ENCODE results near the gene IFITM2.
"Not testable (repeated sequence)": the region's sequence is repeated elsewhere in the genome, so short reads cannot be mapped to it uniquely, and the experiment has no call there.

The IFITM2 gene

GRCh38 chr11:325796-326591 is 18.4 kb downstream of the IFITM2 start:
- no peak for DNase-seq (ENCODE audit: low read depth)

GRCh38 chr11:326592-326841 is 18.9 kb downstream of the IFITM2 start:
- no peak for DNase-seq (ENCODE audit: low read depth)

- peak; percentile 44 for DNase-seq (ENCODE audit: low read depth)
These were observed 19.4 kb downstream of the IFITM2 start for GRCh38 chr11:326842-327580.

- DNase-seq (ENCODE audit: low read depth) = no peak
These were observed 19.9 kb downstream of the IFITM2 start for GRCh38 chr11:327581-327923.

- no peak for DNase-seq (ENCODE audit: low read depth)
These were observed 20.4 kb downstream of the IFITM2 start for GRCh38 chr11:328012-328411.

GRCh38 chr11:328516-329100 is 21.0 kb downstream of the IFITM2 start:
- not testable (repeated sequence) for DNase-seq (ENCODE audit: low read depth)

- no peak for DNase-seq (ENCODE audit: low read depth)
These were observed 22.3 kb downstream of the IFITM2 start for GRCh38 chr11:329886-330253.

- no peak for DNase-seq (ENCODE audit: low read depth)
These were observed 22.7 kb downstream of the IFITM2 start for GRCh38 chr11:330307-330693.

GRCh38 chr11:330694-331357 is 23.2 kb downstream of the IFITM2 start:
- DNase-seq (ENCODE audit: low read depth) = no peak

- DNase-seq (ENCODE audit: low read depth) = no peak
These were observed 23.9 kb downstream of the IFITM2 start for GRCh38 chr11:331358-332060.

GRCh38 chr11:332651-333480 is 25.2 kb downstream of the IFITM2 start:
- no peak for DNase-seq (ENCODE audit: low read depth)

GRCh38 chr11:333616-334263 is 26.1 kb downstream of the IFITM2 start:
- DNase-seq (ENCODE audit: low read depth) = not testable (repeated sequence)

GRCh38 chr11:334264-334994 is 26.8 kb downstream of the IFITM2 start:
- DNase-seq (ENCODE audit: low read depth) = no peak

- no peak for DNase-seq (ENCODE audit: low read depth)
These were observed 28.4 kb downstream of the IFITM2 start for GRCh38 chr11:335779-336658.

GRCh38 chr11:336659-337198 is 29.1 kb downstream of the IFITM2 start:
- no peak for DNase-seq (ENCODE audit: low read depth)

- no peak for DNase-seq (ENCODE audit: low read depth)
These were observed 30.1 kb downstream of the IFITM2 start for GRCh38 chr11:337711-338110.

GRCh38 chr11:339963-340362 is 32.3 kb downstream of the IFITM2 start:
- no peak for DNase-seq (ENCODE audit: low read depth)

- DNase-seq (ENCODE audit: low read depth) = no peak
These were observed 33.2 kb downstream of the IFITM2 start for GRCh38 chr11:340539-341512.
